Adrenal gland (tissue), 5 donors: ENCODE data around the gene PRLHR.

Experiments used
- CTCF ChIP-seq, 6 experiments: fragments of 450-650 bp in 4 of 6; fragments of 200-600 bp in 2 of 6; sonication (generic) in 1 of 6; IDR thresholded peaks; 1 replicate in 5 of 6; 2 replicates in 1 of 6; pipeline versions ENCODE4 v1.5.1 to v1.8.0; 2016 to 2021; ENCODE audit warnings: antibody characterized with exemption in 6 of 6, mild to moderate bottlenecking in 2 of 6, moderate library complexity in 1 of 6
- POLR2A ChIP-seq, 2 donors: fragments of 450-650 bp; IDR thresholded peaks; one replicate each; pipeline ENCODE4 v1.6.1; 2017; ENCODE audit warnings: antibody characterized with exemption in 2 of 2, mild to moderate bottlenecking in 2 of 2, moderate library complexity in 1 of 2
- donor health status: DM: no; HTN: no; CAD: no.

DNA sequence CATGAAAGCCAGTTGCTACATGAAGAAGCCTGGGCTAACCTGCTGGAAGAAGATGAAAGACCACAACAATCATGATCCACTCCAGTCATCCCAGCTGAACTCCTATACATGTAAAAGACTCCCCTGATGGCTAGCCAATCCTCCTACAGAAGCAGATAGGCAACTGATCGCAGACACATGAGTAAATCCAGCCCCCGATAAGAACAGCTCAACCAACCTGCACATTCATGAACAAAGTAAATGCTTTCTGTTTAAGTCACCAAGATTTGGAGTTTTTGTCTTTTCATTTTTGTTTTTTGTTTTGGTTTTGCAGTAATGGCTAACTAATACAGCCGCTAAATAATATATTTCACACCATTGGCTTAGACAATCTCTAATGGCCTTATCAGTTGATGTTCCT lies 53.7 kb downstream of the PRLHR start:
- TF ChIP-seq CTCF (IDR thresholded peaks at IDR 0.05) (no peak), POLR2A (IDR thresholded peaks at IDR 0.05) (no peak)
